ENCODE data around the gene MYH7.

Gene MYH7

GRCh38 chr14:23434488-23435222 lies 805 bp downstream of the MYH7 start:
- no peak for TF ChIP-seq CTCF (IDR thresholded peaks at IDR 0.05; ENCODE audit: low read depth, low read length)
- no peak for DNase-seq (ENCODE audit: extremely low read depth, low read depth)

- TF ChIP-seq CTCF (IDR thresholded peaks at IDR 0.05; ENCODE audit: low read depth, low read length): no peak
- DNase-seq (ENCODE audit: extremely low read depth, low read depth): no peak
Observed at GRCh38 chr14:23433457-23433856, 2.0 kb downstream of the MYH7 start.

- TF ChIP-seq CTCF (IDR thresholded peaks at IDR 0.05; ENCODE audit: low read depth, low read length): no peak
- DNase-seq (ENCODE audit: extremely low read depth, low read depth): no peak
Observed at GRCh38 chr14:23432946-23433345, 2.5 kb downstream of the MYH7 start.

GRCh38 chr14:23432102-23432925 lies 3.1 kb downstream of the MYH7 start:
- no peak for DNase-seq (ENCODE audit: extremely low read depth, low read depth)
- no peak for TF ChIP-seq CTCF (IDR thresholded peaks at IDR 0.05; ENCODE audit: low read depth, low read length)

GRCh38 chr14:23431486-23431885 lies 4.0 kb downstream of the MYH7 start:
- TF ChIP-seq CTCF (IDR thresholded peaks at IDR 0.05; ENCODE audit: low read depth, low read length): no peak
- DNase-seq (ENCODE audit: extremely low read depth, low read depth): no peak

GRCh38 chr14:23430723-23431085 lies 4.8 kb downstream of the MYH7 start:
- TF ChIP-seq CTCF (IDR thresholded peaks at IDR 0.05; ENCODE audit: low read depth, low read length): no peak
- DNase-seq (ENCODE audit: extremely low read depth, low read depth): no peak

- no peak for DNase-seq (ENCODE audit: extremely low read depth, low read depth)
- TF ChIP-seq CTCF (IDR thresholded peaks at IDR 0.05; ENCODE audit: low read depth, low read length): no peak
Observed at GRCh38 chr14:23430016-23430722, 5.3 kb downstream of the MYH7 start.
